Progenitor cell of endocrine pancreas (in vitro differentiated cells): Measurements from ENCODE around the gene RALGPS1. TPM values are rescaled to one million over a fixed set of nuclear protein-coding genes. Genes with fewer than 3 reads are reported as not detected.

Source experiments
- DNase-seq: peaks from one replicate; pipeline ENCODE4 v3.0.0; 2021; ENCODE audit warnings: low spot score; ENCODE audit not compliant: unreplicated experiment
- H3K27ac Mint-ChIP-seq: 2 replicates; pipeline ENCODE4 v1.8.0; 2021; ENCODE audit warnings: mild to moderate bottlenecking, moderate library complexity, mixed read lengths
- H3K27me3 Mint-ChIP-seq: 2 replicates; pipeline ENCODE4 v1.8.0; 2021; ENCODE audit warnings: mixed read lengths
- H3K36me3 Mint-ChIP-seq: 2 replicates; pipeline ENCODE4 v1.8.0; 2022; ENCODE audit warnings: mixed read lengths; ENCODE audit not compliant: insufficient read depth
- H3K4me1 Mint-ChIP-seq: 2 replicates; pipeline ENCODE4 v1.8.0; 2021; ENCODE audit warnings: low read depth, mixed read lengths
- H3K4me3 Mint-ChIP-seq: 2 replicates; pipeline ENCODE4 v1.8.0; 2021; ENCODE audit warnings: low read depth, mild to moderate bottlenecking, moderate library complexity, mixed read lengths
- H3K9me3 Mint-ChIP-seq: 2 replicates; pipeline ENCODE4 v1.8.0; 2021; ENCODE audit warnings: low read depth, mixed read lengths
- total RNA-seq: library from RNA; stranded (reverse); gene quantifications from 2 replicates; pipeline ENCODE4 v1.2.1, GENCODE V29; 2021
- TF ChIP-seq, protein P1 (sequence below): fragments of 200-600 bp; sonication (generic); IDR thresholded peaks from one replicate; pipeline ENCODE4 v1.5.0; 2021; ENCODE audit warnings: antibody characterized with exemption, mild to moderate bottlenecking; ENCODE audit not compliant: unreplicated experiment

The RALGPS1 gene
- total RNA-seq, 1 donor from 2014 or later = 39.2 TPM

DNA sequence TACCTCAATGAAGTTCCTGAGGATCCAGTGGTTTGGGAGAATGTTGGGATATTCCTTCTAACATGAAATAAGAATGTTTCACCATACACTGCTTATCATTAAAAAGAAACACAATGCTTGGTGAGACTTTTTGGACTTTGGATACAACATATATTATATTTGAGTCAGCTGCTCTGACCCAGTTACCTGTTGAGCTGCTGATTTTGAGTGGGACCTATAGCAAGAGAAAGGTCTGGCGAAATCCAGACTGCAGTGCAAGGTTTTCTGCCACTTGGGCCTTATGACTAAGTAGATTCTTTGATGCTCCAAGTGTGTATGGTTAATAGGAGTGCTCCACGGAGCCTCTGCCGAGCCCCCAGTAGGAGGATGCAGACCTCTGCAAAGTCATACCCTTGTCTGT is 10.0 kb upstream of the RALGPS1 start:
- H3K36me3 Mint-ChIP-seq = peaks cover 1% of the 10 kb centered on the region
- peaks cover 4% of the 10 kb centered on the region for H3K9me3 Mint-ChIP-seq
- peaks cover 10% of the 10 kb centered on the region for H3K4me1 Mint-ChIP-seq
- TF ChIP-seq, protein P1, sequence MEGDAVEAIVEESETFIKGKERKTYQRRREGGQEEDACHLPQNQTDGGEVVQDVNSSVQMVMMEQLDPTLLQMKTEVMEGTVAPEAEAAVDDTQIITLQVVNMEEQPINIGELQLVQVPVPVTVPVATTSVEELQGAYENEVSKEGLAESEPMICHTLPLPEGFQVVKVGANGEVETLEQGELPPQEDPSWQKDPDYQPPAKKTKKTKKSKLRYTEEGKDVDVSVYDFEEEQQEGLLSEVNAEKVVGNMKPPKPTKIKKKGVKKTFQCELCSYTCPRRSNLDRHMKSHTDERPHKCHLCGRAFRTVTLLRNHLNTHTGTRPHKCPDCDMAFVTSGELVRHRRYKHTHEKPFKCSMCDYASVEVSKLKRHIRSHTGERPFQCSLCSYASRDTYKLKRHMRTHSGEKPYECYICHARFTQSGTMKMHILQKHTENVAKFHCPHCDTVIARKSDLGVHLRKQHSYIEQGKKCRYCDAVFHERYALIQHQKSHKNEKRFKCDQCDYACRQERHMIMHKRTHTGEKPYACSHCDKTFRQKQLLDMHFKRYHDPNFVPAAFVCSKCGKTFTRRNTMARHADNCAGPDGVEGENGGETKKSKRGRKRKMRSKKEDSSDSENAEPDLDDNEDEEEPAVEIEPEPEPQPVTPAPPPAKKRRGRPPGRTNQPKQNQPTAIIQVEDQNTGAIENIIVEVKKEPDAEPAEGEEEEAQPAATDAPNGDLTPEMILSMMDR = no peak
- no peak for DNase-seq
- H3K4me3 Mint-ChIP-seq = no peak overlapping the region
- H3K27ac Mint-ChIP-seq = no peak overlapping the region
- H3K27me3 Mint-ChIP-seq = peaks cover 18% of the 10 kb centered on the region

DNA sequence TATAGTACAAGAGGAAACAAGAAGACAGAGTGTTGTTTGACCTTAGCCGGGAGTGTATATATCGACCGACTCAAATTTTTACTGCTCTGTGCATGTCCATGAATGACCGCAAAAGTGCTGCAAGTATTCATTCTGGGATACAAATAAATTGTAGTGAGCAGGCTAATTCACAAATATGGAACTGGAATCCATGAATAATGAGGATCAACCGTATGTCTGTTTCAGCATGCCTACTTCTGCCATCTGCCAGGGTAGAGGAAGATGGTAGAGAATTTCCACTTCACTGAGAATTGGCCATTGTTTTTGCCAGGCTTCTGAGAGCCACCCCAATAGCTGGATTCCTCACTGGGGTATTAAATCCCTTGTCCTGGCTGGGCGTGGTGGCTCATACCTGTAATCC is 8.5 kb upstream of the RALGPS1 start:
- TF ChIP-seq, protein P1 = no peak
- Mint-ChIP-seq H3K9me3 (peaks cover 3% of the 10 kb centered on the region), H3K4me1 (peaks cover 10% of the 10 kb centered on the region), H3K4me3 (no peak overlapping the region), H3K27ac (no peak overlapping the region), H3K27me3 (peaks cover 22% of the 10 kb centered on the region), H3K36me3 (peaks cover under 1% of the 10 kb centered on the region)
- DNase-seq = no peak

GRCh38 chr9:126907058-126907457 is 7.5 kb upstream of the RALGPS1 start:
- TF ChIP-seq, protein P1 = no peak
- H3K36me3 Mint-ChIP-seq = no peaks in the 10 kb centered on the region
- no peak for DNase-seq

DNA sequence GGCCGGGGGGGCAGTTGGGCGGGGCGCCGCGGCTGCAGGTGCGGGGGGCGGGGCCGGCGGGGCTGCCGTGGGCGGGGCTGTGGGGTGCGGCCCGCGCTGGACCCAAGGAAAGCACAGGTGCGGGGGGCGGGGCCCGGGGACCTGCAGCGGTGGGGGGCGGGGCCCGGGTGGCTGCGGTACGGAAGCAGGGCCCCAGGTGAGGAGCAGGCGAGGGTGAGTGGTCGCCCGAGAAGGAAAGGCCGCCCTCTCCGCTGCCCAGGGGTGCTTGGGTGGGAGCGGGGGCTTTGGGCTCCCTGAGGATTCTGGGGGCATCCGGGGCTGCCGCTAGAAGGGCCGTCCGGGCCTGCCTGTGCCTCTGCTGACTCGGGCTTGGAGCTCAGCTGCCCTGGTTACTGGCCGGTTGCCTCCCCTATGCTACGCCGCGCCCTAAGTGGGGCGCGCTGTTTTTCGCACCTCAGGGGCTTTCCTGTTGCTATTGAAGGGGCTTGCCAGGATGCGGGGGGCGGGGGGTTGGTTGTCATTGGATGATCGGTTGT is 767 bp downstream of the RALGPS1 start:
- H3K27ac Mint-ChIP-seq = peak overlapping the region; percentile 95
- DNase-seq = peak; percentile 82
- H3K9me3 Mint-ChIP-seq = no peaks in the 10 kb centered on the region
- H3K36me3 Mint-ChIP-seq = no peaks in the 10 kb centered on the region
- peaks cover 25% of the 10 kb centered on the region for H3K27me3 Mint-ChIP-seq
- peak overlapping the region; percentile 81 for H3K4me3 Mint-ChIP-seq
- TF ChIP-seq, protein P1 = no peak
- peaks cover 18% of the 10 kb centered on the region for H3K4me1 Mint-ChIP-seq

More at GRCh38 chr9:126907058-126907457, 7.5 kb upstream of the RALGPS1 start:
- no peak overlapping the region for H3K4me3 Mint-ChIP-seq
- peaks cover 8% of the 10 kb centered on the region for H3K4me1 Mint-ChIP-seq
- no peak overlapping the region for H3K27ac Mint-ChIP-seq
- no peaks in the 10 kb centered on the region for H3K9me3 Mint-ChIP-seq
- peaks cover 27% of the 10 kb centered on the region for H3K27me3 Mint-ChIP-seq

DNA sequence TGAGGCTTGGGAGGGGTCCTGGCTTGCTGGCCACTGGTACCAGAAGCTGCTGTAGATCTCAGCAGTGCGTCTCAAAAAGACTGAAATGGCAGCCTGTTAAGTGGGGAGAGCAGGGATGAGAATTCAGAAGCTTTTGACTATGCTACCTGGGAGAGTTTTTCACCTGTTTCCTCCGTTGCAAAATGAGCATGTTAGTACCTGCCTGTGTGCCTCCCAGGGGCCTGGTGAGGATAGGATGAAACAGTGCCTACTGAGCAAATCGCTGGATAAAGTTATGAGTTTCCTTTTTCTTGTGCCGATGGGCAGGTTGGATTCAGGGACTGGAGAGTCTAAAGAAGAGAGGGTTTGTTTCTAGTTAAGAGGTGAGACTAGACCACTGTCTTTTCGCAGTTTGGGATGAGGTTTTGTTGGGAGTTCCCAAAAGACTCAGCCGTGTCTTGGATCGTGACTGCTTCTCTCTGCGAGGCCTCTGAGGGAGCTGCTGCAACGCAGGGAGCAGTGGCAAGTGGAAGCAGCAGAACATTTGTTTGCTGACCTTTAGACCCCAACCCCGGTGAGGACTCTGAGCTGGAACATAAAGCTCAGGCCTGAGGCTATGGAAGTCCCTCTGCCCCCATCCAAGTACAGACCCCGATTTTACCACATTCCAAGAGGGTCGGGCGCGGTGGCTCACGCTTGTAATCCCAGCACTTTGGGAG is 1.4 kb downstream of the RALGPS1 start:
- Mint-ChIP-seq H3K4me1 (peaks cover 18% of the 10 kb centered on the region), H3K4me3 (peak overlapping the region; percentile 81), H3K9me3 (no peaks in the 10 kb centered on the region), H3K27ac (peak overlapping the region; percentile 95), H3K36me3 (no peaks in the 10 kb centered on the region), H3K27me3 (peaks cover 25% of the 10 kb centered on the region)
- TF ChIP-seq, protein P1 = no peak
- DNase-seq = no peak
